COLO668 (cell line): ENCODE measurements around the gene PCBP3.
"Not testable (repeated sequence)": the region's sequence is repeated elsewhere in the genome, so short reads cannot be mapped to it uniquely, and the experiment has no call there.

ENCODE experiments used
- DNase-seq: peaks from one replicate; lab custom pipeline; 2025; ENCODE audit not compliant: unreplicated experiment; lab: John Stamatoyannopoulos, UW

The PCBP3 gene

DNA sequence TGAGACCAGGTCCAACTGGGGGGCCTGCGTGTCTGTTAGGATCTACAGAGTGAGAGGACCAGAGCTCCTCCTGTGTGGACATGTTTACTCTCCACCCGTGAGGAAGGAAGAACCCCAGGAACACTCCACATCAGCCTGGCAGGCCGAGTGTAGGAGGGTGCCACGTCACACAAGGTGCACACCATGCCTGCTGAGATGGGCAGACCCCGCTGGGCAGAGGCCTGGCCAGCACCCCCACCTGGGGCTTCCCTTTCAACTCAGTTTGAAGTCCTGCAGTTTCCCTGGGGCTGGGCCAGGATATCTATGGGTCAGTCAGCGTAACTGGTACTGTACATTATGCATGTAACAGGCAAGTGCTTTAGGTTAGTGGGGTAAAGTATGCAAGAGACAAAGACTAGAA is 30.1 kb upstream of the PCBP3 start:
- DNase-seq, result no peak

DNA sequence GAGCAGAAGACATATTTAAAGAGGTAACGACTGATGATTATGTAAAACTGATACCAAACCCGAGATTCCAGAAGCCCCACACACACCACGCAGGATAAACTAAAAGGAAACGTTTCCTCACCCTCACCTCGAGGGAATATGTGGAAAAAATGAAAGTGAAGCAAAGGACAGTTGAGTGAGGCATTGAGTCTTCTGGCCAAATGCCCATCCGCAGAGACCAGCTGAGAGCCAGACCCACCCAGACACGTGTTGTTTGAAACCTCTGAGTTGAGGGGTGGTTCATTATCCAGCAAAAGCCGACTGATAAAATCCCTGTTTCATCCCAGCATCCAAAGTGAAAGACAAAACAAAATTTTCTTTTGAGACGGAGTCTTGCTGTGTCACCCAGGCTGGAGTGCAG is 29.6 kb upstream of the PCBP3 start:
- DNase-seq, result no peak

DNA sequence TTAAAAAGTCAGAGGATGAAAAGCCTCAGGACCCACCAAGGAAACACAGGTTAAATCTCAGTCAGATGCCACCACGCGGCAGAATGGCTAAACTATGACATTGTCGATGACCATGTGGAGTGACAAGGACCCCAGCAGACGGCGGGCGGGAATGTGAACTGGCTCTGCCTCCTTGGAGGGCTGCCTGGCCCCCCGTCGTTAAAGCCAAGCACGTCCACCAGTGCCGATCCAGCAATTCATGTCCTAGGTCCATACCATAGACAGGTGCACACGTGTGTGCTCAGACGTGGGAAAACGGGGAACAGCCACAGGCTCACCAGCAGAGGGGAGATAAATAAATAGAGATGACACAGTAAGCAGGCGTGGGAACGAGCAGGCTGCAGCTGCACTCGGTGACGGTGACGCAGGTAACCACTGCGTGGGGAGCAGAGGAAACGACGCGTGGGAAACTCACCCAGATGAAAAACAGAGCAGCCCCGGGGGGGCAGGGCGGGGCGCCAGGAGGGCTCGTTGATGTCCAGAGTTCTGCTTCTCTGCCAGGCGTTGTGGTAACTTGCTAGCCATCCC is 28.3 kb upstream of the PCBP3 start:
- DNase-seq, result peak; percentile 80

DNA sequence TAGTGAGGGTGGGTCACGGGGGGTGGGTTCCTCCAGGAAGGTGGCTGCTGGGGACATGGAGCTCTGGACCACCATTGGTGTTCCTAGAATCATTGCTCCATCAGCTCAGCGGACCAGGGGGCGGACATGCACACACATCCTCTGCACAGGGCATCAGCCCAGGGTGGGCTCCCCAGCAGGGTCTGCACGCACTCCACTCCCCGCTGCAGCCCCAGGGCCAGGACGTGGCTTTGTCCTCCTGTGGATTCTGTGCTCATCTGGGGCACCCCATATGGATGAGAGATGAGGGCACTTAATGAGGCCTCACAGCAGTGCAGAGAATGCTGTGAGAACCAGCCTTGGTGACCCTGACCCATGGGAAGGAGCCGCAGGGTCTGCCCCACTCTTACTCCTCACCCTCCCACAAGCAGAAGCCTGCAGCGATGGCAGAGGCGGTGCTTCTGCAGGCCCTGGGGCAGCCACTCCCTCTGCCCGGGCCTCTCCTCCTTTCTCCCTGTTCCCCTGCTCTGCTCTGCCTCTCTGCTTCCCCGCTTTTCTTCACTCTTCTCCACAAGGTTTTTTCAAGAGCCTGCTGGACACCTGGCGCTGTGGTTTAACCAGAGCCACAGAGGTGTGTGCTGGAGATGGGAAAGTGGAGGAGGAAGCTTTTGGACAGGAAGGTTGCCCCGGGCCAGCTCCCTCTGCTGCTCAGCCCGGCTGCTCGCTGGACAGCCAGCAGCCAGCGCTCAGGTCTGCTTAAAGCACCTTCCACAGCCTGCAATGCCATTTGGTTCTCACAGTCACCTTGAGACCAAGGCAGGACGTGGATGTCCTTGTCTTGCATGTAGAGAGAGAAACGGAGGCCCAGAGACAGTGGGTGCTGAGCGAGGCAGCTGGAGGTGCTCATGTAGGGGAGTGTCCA is 26.3 kb upstream of the PCBP3 start:
- no peak for DNase-seq

DNA sequence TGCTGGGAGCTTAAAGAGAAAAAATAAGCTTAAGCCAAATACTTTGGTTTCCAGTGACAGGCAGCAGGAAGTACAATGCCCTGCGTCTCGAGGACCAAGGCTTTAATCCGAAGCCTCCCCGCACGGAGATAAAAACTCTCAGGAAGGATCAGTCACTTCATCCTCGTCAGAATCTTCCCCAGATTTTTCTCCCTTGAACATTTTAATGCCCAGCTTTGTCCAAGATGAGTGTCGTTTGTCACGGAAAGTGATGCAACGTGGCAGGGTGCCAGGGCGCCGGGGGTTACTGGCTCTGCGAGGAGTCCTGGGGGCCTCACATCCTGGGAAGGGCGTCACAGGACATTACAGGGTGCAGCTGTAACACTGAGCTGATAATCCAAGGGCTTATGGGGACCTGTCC is 25.2 kb upstream of the PCBP3 start:
- no peak for DNase-seq

DNA sequence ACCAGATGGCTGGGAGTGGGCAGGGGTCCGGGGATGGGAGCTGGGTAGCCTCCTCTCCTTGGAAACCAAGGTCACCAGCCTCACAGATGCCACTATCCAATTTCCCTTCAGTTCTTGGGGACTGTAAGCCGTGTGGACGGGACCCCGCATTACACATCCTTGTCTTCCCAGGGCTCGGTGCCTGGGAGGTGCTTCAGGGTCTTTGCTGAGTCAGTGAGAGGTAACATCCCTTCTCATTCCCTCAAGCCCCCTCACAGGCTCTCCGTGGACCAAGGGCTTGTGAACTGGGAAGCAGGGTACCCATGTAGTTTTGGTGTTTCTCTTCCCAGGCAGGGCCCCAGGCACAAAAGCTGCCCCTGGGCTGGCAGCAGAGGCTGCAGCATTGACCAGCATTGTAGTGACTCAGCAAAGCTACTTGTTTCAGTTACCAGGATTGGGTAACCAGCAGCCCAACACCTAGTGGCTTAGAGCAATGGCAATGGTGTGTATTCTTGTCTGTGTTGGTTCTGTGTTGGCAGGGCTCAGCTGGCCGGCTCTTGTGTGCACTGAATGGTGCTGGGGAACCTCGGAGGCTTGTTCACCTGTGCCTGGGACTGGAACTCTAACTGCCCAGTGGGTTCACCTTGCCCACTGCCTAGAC is 24.6 kb upstream of the PCBP3 start:
- DNase-seq, result no peak

DNA sequence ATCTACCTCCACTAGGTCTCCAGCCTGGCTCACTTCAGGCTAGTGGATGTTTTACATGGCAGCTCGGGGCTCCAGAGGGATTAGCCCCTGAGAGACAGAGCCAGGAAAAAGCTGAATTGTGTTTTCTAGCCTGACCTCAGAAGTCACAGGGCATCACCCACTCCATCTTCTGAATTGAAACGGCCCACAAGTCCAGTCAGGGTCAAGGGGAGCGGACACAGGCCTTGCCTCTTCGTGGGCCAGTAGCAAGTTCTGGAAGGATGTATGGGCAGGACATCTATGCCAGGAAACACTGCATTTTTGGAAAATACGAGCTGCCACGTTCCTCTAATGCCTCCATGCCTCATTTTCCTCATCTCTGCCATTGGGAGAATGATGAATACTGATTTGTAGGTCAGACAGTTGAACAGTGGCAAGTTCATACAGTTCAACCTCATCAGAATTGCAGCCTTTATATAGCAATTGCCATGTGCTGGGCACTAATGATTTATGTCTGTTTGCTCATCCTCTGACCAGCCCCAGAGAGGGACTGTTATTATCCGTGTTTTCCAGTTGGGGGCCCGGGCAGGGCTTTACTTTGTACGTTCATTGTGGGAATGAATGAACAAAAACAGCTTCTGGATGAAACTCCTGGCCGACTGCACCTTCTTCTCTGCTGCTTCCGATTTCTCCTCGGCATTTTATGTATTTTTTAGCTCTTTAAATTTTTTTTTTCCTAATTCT is 23.2 kb upstream of the PCBP3 start:
- DNase-seq, result no peak

DNA sequence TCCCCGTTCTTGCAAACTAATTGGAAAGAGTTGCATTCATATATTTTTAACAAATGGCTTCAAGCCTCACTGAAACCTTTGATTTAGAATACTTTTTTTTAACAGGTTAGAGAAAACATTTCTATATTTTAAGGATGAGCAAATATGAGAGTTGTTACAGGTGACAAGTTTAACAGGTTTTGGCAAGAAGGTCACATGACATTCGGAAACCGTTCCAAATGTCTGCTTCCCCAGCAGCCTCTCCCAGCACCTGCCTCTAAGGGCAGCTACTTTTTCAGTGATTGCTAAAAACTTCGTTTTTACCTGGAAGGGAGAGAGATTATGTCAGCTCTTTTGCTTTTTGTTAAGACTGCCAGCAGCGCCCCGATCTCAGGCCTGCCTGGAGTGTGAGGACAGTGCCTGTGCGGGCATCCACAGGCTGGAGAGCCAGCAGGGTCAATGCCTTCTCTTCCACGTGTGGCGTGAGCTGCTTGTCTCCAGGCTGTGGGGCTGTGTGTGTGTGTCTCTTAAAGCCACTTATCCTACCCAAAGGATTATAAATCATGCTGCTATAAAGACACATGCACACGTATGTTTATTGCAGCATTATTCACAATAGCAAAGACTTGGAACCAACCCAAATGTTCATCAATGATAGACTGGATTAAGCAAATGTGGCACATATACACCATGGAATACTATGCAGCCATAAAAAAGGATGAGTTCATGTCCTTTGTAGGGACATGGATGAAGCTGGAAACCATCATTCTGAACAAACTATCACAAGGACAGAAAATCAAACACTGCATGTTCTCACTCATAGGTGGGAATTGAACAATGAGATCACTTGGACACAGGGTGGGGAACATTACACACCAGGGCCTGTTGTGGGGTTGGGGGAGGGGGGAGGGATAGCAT is 21.8 kb upstream of the PCBP3 start:
- not testable (repeated sequence) for DNase-seq

DNA sequence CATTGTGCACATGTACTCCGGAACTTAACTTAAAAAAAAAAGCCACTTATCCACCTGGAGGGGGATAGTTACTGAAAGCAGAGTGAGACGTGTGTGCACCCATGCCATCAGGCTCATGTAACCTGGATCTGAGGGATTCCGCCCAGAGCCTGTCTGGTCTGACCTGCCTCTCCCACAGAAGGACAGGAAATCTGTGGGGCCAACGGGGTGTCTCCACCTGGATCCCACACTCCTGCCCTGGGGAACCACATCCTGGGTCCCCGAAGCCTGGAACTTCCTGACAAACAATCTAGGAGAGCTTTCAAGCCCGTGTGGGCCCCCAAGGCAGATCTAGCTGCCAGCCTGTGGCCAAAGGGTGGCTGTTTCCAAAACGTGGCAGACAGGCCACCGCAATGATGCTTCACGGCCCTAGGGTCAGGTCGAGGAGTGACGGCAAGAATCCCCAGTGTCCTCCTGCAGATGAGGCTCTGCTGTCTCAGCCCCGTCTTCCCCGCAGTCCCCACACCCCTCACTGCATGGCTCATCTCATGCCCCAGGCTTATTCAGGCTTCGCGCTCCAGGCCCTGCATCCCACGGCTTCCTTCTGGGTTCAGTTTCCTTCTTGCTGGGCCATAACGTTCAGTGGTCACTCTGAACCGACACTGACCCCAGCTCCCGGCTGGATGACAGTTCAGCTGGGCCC is 21.0 kb upstream of the PCBP3 start:
- no peak for DNase-seq

DNA sequence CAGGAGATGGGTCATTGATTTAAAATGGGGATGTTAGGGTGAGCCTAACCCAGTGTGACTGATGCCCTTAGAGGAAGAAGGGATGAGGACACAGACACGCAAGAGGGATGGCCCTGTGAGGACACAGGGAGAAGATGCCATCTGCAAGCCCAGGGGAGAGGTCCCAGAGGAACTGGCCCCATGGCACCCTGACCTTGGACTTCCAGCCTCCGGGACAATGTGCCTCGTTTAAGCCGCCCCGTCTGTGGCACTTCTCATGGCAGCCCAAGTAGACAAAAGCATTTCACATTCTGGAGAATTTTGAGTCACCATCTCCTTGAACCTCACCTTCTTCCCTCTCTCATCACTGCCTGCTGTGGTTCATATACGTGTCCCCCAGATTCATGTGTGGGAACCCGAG is 20.1 kb upstream of the PCBP3 start:
- DNase-seq, result no peak

DNA sequence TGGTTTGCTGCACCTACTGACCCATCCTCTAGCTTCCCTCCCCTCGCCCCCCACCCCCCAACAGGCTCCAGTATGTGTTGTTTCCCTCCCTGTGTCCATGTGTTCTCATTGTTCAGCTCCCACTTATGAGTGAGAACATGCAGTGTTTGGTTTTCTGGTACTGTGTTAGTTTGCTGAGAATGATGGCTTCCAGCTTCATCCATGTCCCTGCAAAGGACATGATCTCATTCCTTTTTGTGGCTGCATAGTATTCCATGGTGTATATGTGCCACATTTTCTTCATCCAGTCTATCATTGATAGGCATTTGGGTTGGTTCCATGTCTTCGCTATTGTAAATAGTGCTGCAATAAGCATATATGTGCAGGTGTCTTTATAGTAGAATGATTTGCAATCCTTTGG is 17.4 kb upstream of the PCBP3 start:
- DNase-seq, result not testable (repeated sequence)

DNA sequence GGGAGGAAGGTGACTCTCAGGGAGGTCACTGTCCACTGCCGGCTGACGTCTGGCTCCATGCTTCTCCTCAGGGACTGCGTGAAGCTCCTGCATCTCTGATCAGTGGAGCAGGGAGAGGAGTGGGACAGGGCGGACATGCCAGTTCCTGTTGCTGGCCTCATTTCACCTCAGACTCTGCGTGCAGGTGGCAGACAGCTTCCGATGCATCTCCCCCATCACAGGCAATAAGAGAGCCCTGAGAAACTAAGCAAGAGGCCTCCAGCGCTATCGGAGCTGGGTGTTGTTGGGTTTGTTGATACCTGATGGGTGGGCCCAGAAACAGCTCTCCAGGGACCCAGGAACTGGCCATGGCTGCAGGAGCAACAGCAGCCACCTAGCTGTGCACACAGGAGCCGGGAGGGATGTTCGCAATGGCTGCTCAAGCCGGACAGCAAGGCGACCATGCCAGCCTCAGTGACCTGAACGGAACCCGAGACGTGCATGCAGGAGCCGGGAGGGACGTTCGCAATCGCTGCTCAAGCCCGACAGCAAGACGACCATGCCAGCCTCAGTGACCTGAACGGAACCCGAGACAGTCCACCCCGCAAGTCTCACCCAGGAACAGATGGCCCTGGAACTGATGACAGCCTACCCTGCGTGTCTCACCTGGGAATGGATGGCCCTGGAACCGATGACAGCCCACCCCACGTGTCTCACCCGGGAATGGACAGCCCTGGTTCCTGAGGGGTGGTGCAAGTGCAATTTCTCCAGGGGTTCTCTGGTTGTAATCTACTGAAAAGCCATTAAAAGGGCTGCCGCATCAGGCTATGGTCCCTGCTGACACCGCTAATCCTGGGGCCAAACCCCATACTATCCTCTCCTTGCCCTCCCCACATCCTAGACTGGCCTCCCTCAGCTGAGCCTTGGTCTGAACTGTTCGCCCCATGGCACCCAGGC is 14.2 kb upstream of the PCBP3 start:
- no peak for DNase-seq

DNA sequence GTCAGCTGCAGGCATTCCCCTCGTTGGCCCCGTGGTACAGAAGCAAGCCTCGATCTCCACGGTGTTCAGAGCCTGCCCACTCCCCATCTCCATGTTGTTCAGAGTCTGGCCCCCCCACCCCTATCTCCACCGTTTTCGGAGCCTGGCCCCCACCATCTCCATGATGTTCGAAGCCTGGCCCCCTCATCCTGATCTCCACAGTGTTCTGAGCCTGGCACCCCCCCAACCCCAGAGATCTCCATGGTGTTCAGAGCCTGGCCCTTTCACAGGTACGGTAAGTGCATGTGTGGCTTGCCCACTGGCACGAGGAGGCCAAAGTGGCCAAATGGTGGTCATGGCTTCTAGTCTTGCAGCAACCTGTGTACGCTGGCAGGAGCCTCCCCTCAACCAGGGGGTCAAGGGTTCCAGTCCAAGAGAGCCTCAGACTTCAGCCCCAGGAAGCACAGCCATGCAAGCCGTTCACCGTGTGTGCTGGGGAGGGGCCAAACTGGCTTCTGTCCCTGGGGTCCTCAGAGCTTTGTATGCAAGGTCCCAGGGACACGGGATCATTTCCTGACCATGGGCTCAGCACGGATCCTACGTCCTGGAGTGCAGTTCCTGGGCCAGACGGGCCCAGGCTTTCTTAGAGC is 13.3 kb upstream of the PCBP3 start:
- DNase-seq, result no peak

DNA sequence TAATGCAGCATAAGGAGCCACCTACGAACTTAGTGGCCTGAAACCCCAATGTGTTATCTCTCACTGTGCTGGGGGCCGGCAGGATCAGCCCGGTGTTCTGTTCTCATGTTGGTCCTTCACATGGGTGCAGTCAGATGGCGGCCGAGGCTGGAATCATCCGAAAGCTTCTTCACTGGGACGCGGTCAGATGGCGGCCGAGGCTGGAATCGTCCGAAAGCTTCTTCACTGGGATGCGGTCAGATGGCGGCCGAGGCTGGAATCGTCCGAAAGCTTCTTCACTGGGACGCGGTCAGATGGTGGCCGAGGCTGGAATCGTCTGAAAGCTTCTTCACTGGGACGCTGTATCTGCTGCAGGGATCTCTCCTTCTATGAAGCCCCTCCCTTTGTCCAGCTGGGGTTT is 12.6 kb upstream of the PCBP3 start:
- no peak for DNase-seq

DNA sequence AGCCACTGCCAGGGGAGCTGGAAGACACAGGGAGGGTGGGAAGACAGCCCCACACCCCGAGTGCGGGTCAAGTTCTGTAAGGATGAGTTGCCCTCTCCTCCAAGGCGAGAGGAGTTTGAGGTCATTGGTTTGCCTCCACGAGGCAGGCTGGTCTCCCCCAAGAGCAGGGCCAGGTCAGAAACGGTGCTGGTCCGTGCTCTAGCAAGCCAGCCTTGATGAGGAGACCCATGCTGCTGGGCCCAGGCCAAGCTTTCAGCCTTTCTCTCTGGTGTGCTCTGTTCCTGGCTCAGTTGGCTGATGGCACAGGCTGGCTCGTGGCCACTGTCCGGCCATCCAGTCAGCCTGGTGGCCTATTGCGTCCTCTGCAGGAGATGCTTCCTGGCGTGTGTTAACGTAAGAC is 12.0 kb upstream of the PCBP3 start:
- no peak for DNase-seq

DNA sequence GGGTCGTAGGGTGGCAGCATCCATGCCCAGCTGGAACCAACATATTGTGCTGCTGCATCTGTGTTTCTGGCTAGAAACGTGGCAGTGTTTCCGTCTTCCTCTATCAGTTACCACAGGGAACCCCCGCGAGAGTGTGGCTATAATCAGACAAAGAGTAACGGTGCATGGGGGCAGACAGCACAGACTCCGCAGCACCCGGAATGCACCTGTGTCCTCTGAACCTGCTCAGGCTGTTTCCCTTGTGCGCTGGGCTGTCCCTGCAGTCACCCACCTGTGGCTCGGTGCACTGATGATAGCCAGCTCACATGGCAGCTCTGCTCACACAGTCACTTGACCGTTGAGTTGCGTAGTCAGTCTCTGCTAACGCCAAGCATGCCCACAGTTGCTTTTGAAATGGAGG is 11.4 kb upstream of the PCBP3 start:
- DNase-seq, result no peak

DNA sequence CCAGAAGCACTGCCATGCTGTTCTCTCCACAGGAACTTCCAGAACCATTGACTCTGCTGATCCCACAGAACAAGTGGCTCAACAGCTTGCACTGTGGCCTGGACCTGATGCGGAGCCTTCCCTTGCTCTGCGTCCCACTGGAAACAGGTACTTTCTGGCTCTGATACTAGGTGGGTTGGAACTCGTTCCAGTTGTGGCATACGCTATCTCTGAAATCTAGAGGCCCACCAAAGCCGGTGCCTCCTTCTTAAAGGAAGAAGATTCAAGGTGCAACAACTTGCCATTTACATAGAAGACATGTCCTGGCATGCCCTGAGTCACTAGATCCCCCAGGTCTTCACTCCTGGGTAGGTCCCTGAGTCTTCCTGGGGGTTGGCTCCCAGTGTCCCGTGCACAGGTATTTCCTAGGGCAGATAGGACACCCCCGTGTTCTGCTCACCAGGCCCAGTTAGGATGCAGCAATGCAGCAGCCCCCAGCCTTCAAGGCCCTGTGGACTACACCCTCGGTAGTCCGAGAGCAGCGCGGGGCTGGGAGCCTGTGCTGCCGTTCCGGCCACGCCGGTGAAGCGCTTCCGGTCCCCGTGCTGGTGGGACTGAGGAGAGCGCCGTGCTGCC is 10.8 kb upstream of the PCBP3 start:
- DNase-seq, result no peak
